HG02973 (cell line): Measurements from ENCODE around the gene DISP2.

Experiments
- ATAC-seq: cut with Tn5 transposase; IDR thresholded peaks from one replicate; pipeline ENCODE4 v1.9.1; 2021; ENCODE audit warnings: moderate library complexity; ENCODE audit not compliant: unreplicated experiment

Gene DISP2

DNA sequence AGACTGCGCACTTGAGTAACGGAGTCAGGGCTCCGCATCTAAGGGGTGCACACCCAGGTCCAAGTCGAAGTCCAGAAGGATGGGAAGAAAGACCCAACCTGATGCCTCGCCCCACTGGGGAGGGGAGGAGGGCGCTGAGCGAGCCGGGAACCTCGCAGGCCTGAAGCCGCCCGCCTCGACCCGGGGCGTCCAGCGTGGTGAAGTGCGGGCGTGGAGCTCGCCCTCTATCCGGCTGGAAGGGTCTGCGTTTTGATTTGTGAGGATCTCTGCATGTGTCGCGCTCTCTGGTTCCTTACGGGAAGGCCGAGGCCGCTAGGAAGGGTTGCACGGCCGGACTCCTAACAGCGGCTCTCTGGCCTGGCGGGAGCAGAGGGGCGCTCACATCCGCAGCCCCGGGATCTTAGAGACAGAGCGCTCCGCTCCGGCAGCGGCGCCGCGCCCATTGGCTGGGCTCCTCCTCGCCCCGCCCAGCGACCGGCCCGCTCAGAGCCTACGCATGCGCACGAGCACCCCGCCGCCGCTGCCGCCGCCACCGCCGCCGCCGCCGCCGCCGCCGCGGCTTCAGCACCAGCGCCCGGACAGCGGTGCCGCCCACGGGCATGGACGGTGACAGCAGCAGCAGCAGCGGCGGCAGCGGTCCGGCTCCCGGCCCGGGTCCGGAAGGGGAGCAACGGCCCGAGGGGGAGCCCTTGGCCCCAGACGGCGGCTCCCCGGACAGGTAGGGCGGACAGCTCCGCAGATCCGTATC is at the start of gene DISP2:
Gene DISP2, plus strand, starts transcription at position 497 of the 748 bp plus-strand sequence. Its CDS starts 103 bp downstream, at position 600.
- ATAC-seq: peak; percentile 68

DNA sequence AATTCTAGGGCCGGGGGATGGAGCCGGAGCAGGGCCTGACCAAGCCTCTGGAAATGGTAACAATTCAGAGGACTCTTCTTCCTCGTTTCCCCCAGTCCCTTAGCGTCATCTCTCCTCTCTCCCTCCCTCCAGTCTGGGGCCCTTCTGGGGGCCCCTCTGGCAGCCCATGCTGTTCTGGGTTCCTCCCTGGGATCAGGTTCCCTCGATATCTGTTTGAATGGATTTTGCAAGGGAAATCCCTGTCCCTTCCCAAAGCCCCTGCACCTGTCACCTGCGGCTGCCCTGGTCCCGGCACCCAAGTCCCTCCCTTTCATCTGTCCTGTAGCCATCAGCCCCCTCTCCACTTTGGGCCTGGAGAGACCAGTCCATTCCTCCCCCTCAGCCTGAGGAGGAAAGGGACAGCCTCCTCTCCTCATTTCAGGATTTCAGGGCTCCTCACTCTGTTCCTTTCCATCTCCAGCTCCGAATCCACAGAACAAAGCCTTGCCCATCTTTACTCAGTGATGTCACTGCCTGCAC is 48.6 kb upstream of the DISP2 start:
- no peak for ATAC-seq

DNA sequence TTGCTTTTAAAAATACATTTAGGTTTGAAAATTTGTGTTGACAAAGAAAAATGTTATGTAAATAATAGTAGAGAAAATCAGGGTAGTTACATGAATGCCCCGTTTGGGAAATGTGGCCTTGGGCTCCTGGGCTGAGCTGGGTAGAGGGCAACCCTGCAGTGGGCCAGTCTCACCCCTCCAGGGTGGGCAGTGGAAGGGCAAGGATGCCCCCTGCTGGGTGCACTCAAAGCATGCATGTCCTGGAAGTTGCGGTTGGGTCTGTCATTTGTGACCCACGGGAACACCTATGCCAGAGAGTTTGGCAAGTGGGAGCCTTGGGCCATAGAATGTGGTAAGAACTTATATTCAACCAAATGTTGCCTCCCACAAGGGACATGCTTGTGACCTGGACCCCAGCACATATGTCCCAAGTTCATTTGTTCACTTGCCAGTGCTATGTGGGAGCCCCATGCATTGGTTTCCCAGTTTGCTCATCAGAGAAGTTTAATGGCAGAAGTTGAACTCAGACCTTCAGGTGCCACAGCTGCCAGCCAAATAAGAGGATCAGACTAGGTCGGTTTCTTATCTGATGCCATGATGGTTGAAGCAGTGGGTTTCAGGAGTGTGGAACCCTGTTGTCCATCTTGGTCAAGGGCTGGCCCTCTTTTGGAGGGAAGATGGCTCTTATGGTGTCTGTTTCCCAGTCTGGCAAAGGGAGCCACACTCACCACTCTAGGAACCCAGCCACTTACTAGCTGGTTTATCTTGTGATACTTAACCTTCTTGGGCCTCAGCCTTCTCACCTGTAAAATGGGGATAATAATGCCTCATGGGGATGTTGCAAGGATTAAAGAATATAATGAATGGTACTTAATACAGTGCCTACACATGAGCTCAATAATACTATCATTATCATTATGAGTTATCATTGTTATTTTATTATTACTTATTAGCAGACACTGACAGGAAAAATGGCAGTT is 47.7 kb upstream of the DISP2 start:
- no peak for ATAC-seq

- ATAC-seq: no peak
Observed at GRCh38 chr15:40310993-40311392, 47.0 kb upstream of the DISP2 start.

- ATAC-seq: no peak
Observed at GRCh38 chr15:40312370-40313158, 45.5 kb upstream of the DISP2 start.

GRCh38 chr15:40313531-40314398 is 44.3 kb upstream of the DISP2 start:
- ATAC-seq: no peak

GRCh38 chr15:40314723-40315276 is 43.2 kb upstream of the DISP2 start:
- no peak for ATAC-seq

DNA sequence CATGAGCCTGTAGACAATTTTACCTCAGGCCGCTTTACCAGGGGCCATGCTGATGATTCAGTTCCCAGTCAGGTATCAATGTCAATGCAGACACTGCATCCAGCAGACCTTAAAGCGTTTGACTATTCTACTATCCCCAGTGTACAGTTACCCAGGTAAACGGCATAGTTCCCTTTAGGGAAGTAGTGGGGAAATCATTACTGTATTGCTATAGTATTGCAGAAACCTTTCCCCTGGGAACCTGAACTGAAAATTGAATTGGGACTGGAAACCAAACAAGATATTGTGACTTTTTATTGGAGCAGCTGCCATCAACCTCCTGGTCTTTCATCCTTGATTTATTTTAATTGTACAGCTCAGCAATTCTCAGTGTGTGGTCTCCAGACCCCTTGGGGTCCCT is 41.1 kb upstream of the DISP2 start:
- ATAC-seq: no peak

GRCh38 chr15:40317580-40317979 is 40.4 kb upstream of the DISP2 start:
- no peak for ATAC-seq

- ATAC-seq: no peak
Observed at GRCh38 chr15:40320409-40320808, 37.6 kb upstream of the DISP2 start.

DNA sequence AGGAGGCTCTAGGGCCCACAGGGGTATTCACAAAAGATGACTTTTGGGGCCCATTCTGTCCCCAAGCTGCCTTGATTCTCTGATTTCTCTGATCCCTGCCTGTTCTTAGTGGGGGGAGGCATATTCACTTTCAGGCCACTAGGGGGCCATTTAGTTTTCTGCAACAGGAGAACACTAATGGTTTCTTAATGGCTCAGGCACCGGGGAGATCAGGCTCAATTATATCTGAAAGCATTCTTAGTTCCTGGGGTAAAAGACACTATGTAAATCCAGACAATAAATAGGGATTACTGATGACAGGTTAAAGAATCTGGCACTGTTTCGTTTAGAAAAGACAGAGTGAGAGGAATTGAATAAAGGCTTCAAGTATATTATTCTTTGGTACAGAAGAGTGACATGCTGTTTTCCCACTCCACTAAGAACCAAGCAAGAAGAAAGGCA is 37.1 kb upstream of the DISP2 start:
- ATAC-seq: no peak

- no peak for ATAC-seq
Observed at GRCh38 chr15:40322531-40323238, 35.3 kb upstream of the DISP2 start.

DNA sequence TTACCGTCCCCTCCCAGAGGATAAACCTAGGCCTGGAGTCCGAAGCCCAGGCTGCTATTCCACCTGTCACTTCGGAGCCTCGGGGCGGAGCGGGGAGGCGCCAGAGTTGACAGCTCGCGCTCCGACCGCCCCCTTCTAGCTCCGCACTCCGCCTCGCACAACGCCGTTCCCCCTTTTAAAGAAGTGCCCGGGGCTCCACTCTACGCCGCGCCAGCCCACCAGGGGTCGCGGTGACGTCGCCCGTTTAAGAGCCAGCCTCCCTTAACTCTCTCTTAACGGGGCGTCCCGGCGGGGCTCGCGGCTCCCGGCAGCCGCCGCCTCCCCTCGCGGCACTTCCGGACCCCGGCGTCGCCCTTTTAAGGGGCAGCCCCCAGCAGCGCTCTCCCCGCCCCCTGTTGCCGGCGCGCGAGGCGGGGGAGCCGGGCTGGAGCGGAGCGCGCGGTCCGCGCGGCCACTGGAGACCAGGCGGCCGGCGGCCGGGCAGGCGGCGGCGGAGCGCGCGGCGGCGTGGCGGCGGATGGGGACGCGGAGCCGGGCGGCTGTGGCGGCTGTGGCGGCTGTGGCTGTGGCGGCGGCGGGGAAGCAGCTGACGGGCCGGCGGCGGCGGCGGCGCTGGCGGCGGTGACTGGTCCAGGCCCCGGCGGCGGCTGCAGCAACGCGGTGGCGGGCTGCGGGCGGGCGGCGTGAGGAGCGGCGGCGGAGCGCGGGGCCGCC is 34.6 kb upstream of the DISP2 start, which contains the start of gene INAFM2:
Gene INAFM2, plus strand, starts transcription at position 454 of the 714 bp plus-strand sequence. CDS start 364 bp downstream, outside the sequence.
- ATAC-seq: peak; percentile 88

- ATAC-seq: no peak
Observed at GRCh38 chr15:40323953-40324937, 33.8 kb upstream of the DISP2 start.

- ATAC-seq: no peak
Observed at GRCh38 chr15:40325188-40325587, 32.8 kb upstream of the DISP2 start.

GRCh38 chr15:40325700-40326099 is 32.3 kb upstream of the DISP2 start:
- ATAC-seq: no peak

DNA sequence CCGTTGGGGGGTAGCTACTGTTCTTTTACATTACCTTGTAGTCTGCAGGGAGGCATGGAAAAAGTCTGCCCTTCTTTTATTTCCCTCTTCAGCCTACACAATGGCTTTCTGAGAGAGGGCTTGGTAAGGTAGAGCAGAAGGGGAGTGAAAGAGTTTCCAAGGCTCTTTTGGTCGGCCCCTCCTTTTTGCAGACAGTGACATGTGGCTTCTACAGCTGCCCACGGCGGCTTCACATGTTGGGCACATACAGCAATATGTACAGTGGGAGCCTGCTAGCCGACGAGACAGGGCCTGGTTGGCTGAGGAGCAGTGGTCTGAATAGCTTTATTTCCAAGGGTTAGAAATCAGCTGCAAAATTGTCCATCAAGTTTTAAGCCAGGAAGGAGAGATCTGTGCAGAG is 30.6 kb upstream of the DISP2 start:
- no peak for ATAC-seq
